HG02623 (cell line): Measurements from ENCODE around the gene MUC5AC.

Experiments used
- ATAC-seq: cut with Tn5 transposase; IDR thresholded peaks from one replicate; pipeline ENCODE4 v1.9.1; 2021; ENCODE audit warnings: moderate library complexity; ENCODE audit not compliant: unreplicated experiment

Gene MUC5AC

GRCh38 chr11:1121813-1122663, 35.7 kb upstream of the MUC5AC start:
- ATAC-seq, result no peak

GRCh38 chr11:1122664-1123002, 35.1 kb upstream of the MUC5AC start:
- no peak for ATAC-seq

DNA sequence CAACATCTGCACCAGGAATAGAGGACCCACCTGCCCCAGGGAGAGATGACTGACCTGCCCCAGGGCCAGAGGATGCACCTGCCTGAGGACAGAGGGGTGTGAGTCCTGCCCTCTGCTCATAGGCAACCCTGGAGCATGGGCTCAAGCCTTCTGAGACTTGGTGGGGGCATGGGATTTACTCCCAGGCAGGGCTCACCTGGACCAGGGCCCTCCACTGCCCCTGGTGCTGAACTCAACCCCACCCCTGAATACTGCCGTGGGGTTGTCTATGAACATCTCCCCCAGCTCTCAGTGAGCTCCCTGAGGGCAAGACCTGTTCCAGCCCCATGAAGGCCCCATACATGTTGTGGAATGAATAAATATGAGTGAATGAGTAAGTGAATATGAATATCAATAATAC, 33.8 kb upstream of the MUC5AC start:
- no peak for ATAC-seq

DNA sequence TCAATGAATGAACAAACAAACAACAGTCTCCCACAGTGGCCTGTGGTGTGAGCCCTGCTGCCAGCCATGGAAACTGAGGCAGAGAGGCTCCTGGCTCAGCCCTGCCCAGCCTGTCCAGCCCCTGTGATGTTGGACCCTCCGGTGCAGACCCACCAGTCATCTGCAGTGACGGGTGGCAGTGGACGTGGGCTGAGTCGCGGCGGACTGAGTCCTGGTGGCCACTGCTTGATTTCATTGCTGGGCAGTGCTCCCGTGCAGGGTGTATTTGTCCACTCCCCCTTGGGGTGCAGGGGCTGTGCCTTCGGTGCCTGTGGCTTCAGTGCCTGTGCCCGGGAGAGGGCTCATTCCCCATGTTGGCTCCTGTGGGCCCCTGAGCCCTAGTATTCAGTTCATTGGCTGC, 31.9 kb upstream of the MUC5AC start:
- ATAC-seq, result no peak

GRCh38 chr11:1126491-1126926, 31.2 kb upstream of the MUC5AC start:
- ATAC-seq, result no peak

DNA sequence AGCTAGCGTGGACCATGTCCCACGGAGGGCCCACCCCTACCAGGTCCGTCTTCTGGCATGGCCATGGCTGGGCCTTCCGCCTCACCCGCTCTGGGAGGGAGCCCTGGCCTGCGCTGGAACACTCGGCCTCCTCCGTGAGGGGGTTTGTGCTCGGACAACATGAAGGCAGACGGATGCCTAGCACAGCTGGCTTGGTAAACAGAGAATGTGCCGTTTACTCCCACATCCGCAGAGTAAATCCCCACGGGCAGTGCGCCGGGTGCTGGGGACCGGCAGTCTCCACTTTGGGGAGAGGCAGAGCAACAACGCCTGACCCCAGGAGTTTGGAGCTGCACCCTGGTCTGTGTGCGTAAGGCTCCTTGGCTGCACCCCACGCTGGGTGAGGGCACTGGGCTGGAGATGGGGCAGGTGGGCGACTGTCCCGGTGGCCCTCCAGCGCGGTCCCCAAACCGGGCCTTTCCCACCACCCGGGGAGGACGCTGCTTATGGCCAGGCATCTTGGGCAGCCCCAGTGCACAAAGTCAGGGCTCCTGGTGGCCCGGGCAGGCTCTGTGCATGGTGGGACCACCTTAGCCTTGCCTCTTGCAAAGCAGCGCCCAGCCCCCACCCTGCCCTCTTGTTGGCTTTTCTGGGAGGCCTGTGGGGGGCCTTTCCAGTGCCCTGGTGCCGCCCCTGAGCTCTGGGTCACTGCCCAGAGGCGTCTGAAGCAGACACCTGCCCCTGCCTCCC, 30.7 kb upstream of the MUC5AC start:
- no peak for ATAC-seq

- no peak for ATAC-seq
These were observed 30.0 kb upstream of the MUC5AC start for GRCh38 chr11:1127664-1128162.

DNA sequence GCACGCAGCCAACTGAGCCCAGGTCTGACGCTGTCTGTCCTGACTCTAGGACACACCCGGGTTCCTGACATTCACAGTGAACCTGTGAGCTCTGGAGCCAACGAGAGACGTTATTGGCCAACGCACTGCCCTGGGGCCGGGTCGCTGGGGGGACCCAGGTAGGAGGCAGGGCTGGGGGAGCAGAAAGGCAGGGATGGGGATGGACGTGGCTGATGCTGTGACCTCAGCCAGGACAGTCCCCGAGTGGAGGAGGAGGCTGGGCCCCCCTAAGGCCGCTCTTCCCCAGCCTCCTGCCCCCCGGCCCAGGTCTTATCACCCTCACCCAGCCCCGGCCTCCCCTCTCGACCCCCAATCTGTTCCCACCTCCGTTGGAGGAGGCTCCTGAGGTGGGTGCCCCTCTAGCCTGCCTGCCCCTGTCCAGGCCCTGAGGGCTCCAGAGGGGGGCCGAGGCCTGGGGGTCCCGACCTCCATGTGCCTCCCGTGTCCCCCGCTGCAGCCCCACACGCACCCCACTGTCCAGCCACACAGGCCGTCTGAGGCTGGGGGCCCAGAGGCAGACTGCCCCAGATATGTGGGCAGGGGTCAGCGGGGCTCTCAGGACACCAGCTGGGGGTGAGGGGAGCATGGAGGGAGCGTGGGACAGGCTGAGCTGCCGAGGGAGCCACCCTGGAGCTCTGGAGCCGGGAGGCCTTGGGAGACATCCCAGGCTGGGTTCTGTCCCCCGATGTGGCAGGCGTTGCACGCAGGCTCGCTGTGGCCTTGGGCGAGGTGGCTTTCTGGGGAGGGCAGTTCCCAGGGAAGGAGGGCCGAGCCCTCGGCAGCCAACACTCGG, 29.2 kb upstream of the MUC5AC start:
- no peak for ATAC-seq

DNA sequence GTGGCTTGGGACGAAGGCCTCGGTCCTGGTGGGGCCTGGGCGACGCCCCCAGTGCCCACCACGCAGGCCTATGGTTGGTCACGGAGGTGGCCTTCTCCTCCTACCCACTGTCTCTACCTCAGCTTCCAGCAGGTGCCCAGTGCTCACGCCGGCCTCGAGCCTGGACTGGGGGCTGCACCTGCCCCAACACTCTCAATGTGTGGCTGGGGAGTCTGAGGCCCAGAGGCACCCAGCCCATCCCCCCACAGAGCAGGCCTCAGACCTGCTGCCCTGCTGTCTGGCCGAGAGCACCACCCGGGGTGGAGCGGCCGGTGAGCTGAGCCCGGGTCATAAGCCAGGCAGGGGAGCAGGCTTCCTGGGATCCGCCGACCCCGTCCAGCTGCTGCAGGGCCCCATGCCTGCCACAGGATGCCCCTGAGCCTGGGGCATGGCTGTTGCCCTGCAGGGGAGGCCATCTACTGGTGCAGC, 28.6 kb upstream of the MUC5AC start:
- no peak for ATAC-seq

DNA sequence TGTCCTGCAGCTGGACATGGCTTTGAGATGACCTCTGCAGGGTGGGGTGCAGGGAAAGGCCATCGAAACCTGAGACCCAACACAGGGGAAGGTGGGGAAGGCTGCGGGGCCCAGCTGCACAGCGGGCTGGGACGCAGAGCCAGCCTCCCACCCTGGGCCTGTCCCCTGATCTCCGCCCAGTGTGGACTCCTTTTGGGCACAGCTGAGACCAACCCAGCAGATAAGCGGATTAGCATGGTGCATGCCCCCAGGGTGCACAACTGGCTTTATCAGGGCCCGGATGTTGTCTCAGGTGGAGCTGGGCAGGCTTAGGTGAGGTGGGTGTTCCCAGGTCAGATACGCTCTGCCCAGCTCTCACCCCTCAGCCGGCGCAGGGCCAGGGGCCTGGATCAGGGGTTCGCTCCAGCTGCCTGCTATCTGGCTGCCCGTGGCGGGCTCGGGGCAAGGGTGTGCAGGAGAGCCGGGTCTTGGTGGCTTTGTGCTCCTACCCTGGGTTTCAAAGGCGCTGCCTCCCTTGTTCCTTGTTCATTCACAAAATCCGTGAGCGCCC, 28.1 kb upstream of the MUC5AC start:
- no peak for ATAC-seq

DNA sequence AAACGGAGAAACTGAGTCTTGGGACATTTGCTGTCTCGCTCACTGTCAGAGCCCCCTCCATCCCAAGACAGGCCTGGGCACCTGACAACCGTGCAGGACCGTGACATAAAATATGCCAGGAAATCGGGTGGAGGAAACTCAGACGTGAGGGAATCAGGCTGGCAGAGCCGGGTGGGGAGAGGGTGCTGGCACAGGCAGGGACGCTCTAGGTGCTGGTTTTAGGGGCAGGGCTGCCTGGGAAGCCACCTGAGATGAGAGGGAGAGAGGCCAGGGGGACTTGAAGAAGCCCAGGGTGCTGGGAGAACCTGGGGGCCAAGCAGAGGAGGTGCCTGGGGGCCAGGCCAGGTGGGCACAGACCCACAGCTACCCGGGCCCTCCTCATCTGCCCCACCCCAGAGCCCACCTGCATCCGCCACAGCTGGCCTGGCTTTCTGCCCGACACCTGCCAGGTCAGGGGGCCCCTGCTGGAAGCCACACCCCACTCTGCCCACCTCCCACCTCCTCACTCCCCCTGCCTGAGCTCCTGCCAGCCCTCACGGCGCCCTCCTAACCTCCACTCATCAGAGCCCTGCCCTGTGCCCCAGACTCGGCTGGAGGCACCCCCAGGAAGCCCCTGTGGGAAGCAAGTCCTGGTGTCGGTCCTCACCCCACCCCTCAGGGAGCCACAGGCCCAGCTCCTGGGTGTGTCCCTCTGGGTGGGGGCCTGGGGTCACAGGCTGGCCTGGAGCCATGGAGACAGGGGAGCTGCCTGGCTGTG, 27.3 kb upstream of the MUC5AC start:
- no peak for ATAC-seq

GRCh38 chr11:1131033-1131911, 26.5 kb upstream of the MUC5AC start:
- no peak for ATAC-seq

DNA sequence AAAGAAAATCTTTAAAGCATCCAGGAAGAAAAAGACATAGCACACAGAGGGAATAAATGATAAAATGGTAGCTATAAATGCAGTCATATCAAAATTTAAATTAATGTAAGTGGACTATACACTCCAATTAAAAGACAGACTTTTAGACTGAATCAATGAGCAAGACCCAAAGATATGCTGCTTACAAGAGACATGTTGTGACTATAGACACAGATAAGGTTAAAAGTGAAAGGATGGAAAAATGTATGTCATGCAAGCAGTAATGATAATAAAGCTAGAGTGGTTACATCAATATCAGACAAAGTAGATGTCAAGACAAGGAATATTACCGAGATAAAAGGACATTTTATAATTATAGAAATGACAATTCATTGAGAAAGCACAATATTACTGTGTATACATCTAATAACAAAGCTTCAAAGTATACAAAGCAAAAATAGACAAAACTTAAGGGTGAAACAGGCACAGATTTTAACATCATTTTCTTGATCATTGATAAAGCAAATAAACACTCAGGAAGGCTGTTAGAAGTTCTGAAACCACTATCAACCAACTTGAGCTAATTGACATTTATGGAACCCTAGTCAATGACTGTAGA, 22.8 kb upstream of the MUC5AC start:
- no peak for ATAC-seq

GRCh38 chr11:1138097-1138496, 19.7 kb upstream of the MUC5AC start:
- no peak for ATAC-seq

- ATAC-seq, result no peak
These were observed 18.2 kb upstream of the MUC5AC start for GRCh38 chr11:1139441-1140083.

DNA sequence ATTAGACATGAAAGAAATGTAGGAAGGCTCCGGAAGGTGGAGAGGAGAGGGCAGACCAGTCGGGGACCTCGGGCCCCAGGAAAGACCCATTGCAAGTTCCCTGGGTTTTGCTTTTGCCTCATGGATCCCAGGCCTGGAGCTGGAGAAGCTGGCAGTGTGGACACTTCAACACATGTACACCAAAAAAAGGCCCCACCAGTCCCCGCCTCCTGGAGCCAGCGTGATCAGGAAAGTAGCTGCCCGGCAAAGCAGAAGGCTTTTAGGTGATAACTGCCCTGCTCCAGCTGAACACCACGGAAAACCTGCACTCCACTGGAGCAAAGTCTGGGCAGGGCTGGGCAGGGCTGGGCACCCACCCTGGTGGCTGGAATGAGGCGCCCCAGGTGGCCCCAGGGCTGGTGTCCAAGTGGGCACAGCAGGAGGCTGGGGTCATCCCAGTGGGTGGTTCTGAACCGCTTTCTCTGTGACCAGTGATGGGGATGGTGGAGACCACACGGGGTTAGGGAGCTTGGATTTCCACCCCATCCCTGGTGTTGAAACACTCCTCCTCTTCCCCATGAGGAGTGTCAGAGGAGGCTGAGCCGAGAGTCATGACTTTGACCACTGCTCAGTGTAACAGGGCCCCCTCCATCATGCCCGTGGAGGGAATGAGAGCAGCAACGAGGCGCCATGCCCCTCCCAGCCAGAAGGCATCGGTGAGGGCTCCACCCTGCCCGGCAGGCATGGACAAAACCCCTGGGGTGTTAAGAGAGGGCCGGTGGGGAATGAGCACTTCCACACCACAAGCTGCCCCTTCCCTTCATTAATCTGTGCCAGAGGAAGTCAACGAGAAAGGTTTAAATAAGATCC, 16.9 kb upstream of the MUC5AC start:
- no peak for ATAC-seq

GRCh38 chr11:1146365-1146764, 11.4 kb upstream of the MUC5AC start:
- ATAC-seq, result no peak
